HAP-1 (cell line): ENCODE results near the gene ZDHHC24.

Source experiments
- DNase-seq, 2 experiments: peaks; one replicate each; pipeline ENCODE4 v3.0.0-alpha.2; 2016 to 2020; ENCODE audit warnings: low spot score in 2 of 2
- H3K27me3 ChIP-seq: fragments of 250-450 bp; sonication (Bioruptor Pico); 2 replicates; pipeline ENCODE4 v1.5.1; 2020; ENCODE audit warnings: low read depth, mild to moderate bottlenecking, moderate library complexity
- H3K36me3 ChIP-seq: fragments of 250-450 bp; sonication (Bioruptor Pico); replicated peaks from 2 replicates; pipeline ENCODE4 v1.5.1; 2020; ENCODE audit warnings: mild to moderate bottlenecking
- H3K4me1 ChIP-seq: fragments of 250-450 bp; sonication (Bioruptor Pico); 2 replicates; pipeline ENCODE4 v1.5.1; 2020; ENCODE audit warnings: mild to moderate bottlenecking
- H3K4me3 ChIP-seq: fragments of 250-450 bp; sonication (Bioruptor Pico); 2 replicates; pipeline ENCODE4 v1.5.1; 2020; ENCODE audit warnings: mild to moderate bottlenecking, moderate library complexity
- H3K9me3 ChIP-seq: fragments of 250-450 bp; sonication (Bioruptor Pico); 2 replicates; pipeline ENCODE4 v1.5.1; 2020; ENCODE audit warnings: mild to moderate bottlenecking, moderate library complexity
- in situ Hi-C: fragments of 300-500 bp; cut with MboI; formaldehyde crosslinking; loops from 3 replicates; pipeline ENCODE4 v1.14.3; 2020; ENCODE audit warnings: low sequenced_read_pairs, inconsistent platforms, mixed read lengths

Gene ZDHHC24

DNA sequence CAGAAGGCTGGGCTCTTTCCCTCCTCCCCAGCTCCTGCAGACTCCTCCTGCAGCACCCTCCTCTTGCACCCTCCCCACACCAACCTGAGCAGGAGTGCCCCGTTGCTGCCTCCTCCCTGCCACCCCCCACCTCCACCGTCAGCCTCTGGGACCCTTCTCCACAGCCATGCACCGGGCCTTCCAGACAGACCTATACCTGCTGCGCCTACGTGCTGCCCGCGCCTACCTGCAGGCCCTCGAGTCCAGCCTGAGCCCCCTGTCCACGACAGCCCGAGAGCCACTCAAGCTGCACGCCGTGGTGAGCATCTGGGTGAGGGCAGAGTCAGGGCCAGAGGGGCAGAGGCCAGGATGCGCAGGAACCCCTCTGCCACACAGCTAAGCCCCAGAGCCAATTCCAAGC lies 16.2 kb downstream of the ZDHHC24 start:
- Histone ChIP-seq H3K4me3 (no peak overlapping the region), H3K27me3 (no peaks in the 10 kb centered on the region), H3K36me3 (peaks cover 5% of the 10 kb centered on the region; the same call in 1 of the 2 replicates), H3K4me1 (no peaks in the 10 kb centered on the region), H3K9me3 (no peaks in the 10 kb centered on the region)
- DNase-seq, result no peak
- in situ Hi-C loops, result no loop called here

DNA sequence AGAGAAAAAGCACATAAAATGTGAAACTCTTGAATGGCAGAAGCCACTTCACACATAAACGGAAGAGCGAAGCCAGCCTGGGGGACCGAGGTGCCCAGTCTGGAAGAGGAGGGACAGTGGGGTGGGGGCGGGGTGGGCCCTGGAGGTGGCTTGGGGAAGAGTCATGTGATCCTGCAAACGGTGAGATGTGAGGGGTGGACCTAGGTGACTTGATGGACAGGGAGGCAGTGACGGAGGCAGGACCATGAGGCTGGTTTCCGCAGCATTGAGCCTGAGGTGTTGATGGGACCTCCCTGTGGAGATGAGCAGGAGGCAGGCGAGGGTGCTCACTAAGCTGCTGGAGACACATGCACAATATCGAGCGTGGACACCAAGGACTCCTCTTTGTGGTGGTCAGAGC lies 16.8 kb downstream of the ZDHHC24 start:
- DNase-seq, result no peak
- Histone ChIP-seq H3K27me3 (no peaks in the 10 kb centered on the region), H3K4me1 (no peaks in the 10 kb centered on the region), H3K36me3 (peaks cover 5% of the 10 kb centered on the region; the same call in 1 of the 2 replicates), H3K4me3 (no peak overlapping the region), H3K9me3 (no peaks in the 10 kb centered on the region)
- in situ Hi-C loops, result no loop called here

DNA sequence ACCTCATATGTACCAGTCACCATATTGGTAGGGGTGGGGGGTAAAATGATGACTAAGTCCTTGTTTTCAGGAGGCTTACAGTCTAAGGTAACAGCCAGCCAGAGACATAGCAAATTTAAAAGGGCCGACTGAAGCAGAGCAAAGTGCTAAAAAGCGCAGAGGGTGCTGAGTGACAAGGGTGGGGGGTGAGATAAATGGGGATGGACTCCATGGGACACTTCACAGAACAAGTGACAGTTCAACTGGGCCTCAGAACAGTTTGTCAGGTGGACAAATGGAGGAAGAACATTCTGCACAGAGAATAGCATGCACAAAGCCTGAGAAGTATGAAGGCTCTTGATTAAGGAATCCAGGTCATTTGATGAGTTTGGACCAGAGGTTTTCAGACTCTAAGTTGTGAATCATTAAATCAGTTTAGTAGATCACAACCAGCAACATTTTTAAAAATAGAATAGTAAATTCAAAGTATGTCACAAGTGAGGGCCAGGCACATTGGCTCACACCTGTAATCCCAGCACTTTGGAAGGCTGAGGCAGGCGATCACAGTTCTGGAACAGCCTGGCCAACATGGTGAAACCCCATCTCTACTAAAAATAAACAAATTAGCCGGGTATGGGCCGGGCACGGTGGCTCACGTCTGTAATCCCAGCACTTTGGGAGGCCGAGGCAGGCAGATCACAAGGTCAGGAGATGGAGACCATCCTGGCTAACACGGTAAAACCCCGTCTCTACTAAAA lies 21.4 kb downstream of the ZDHHC24 start:
- H3K4me3 ChIP-seq, result no peak overlapping the region
- H3K27me3 ChIP-seq, result no peaks in the 10 kb centered on the region
- peaks cover 36% of the 10 kb centered on the region for H3K36me3 ChIP-seq
- no peaks in the 10 kb centered on the region for H3K9me3 ChIP-seq
- no peaks in the 10 kb centered on the region for H3K4me1 ChIP-seq
- in situ Hi-C loops, result no loop called here
- no peak for DNase-seq

DNA sequence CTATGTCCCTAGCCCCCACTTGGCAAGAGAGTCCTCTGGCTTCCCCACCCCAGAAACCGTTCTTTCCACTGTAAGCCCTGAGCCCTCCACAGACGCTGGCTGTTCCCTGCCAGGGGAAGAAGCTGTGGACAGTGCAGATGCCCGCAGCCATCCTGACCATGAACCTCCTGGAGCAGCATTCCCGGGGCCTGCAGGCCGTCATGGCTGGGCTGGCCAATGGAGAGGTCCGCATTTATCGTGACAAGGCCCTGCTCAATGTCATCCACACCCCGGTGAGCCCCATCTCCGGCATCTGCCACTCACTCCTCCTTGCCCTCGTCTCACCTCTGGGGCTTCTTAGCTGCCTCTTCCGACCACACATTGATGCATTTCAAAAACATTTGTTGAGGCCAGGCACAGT lies 22.2 kb downstream of the ZDHHC24 start:
- in situ Hi-C loops, result no loop called here

DNA sequence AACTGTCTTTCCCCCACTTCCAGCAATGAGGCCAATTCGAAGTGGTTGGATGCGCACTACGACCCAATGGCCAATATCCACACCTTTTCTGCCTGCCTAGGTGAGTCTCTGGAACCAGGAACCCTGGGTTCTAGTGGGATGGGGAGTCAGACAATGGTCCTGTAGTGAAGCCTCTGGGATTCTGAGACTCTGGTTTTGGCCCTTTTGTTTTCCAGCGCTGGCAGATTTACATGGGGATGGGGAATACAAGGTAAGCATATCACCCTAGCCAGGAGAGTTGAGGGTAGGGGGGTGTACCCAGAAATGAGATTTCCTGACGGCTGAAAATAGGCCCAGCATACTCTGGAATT lies 34.9 kb downstream of the ZDHHC24 start:
- Histone ChIP-seq H3K27me3 (no peaks in the 10 kb centered on the region), H3K36me3 (peaks cover 8% of the 10 kb centered on the region; the same call in 1 of the 2 replicates), H3K9me3 (no peaks in the 10 kb centered on the region), H3K4me3 (peak overlapping the region; percentile 63), H3K4me1 (peaks cover 4% of the 10 kb centered on the region)
- no peak for DNase-seq
- in situ Hi-C loops, result no loop called here

More for the DNA sequence above, 22.2 kb downstream of the ZDHHC24 start:
- Histone ChIP-seq H3K9me3 (no peaks in the 10 kb centered on the region), H3K4me3 (no peak overlapping the region), H3K4me1 (no peaks in the 10 kb centered on the region), H3K36me3 (peaks cover 36% of the 10 kb centered on the region), H3K27me3 (no peaks in the 10 kb centered on the region)
- DNase-seq, result no peak

DNA sequence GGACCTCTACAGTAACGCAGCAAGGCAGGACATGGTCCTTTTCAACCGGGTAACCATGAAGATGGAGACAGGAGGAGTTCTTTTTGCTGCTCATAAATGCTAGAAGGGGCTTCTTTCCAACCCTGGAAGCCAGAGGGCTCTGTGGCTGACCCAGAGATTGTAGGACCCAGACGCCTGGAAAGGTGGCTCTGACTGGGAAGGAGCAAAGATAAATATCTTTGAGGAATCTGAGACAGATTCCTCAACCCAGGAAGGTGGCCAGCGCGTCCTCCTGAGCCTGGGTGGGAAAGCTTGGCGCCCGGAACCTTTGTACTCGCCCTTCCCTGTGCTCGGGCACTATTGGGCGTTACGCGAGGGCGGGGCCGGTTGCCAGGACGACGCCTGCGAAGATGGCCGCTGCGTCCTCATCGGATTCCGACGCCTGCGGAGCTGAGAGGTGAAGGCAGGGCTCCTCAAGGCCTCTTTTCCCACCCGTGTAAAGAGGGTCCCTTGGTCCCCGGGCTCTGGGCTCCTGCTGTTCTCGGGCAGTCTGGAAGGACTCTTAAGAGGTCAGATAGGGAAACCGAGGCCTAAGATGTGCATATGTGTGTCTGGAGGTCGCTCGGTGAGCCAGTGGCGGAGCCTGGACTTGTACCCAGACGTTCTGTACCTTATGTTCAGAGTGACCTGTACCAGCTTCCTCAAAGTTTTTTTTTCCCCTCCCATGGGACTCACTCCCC lies 35.4 kb downstream of the ZDHHC24 start, which contains the start of gene BBS1:
BBS1 (plus strand) TSS at position 365 of the 719 bp plus-strand sequence; CDS start at position 390, 25 bp downstream.
- no peaks in the 10 kb centered on the region for H3K27me3 ChIP-seq
- peak; percentile 63 to 94 for DNase-seq
- peaks cover 4% of the 10 kb centered on the region for H3K4me1 ChIP-seq
- peak within 1 kb of the TSS; percentile 63 for H3K4me3 ChIP-seq
- no peaks in the 10 kb centered on the region for H3K9me3 ChIP-seq
- peaks cover 4% of the 10 kb centered on the region; the same call in 1 of the 2 replicates for H3K36me3 ChIP-seq
- in situ Hi-C loops, result no loop called here

DNA sequence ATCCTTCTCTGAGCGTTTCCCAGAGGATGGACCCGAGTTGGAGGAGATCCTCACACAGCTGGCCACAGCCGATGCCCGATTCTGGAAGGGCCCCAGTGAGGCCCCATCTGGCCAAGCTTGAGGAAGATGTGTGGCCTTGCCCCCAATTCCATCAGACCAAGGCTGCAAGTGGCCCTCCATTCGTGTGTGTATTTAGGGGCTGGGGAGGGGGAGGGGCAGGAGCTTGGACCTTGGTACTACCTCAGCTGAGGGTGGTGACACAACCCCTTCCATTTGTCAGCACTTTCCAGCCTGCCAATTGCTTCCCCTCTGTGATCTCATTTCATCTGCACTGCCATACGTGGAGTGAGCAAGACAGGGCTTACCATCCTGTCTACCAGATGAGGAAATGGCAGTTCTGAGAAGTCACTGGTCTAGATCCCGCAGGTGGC lies 36.7 kb downstream of the ZDHHC24 start:
- Histone ChIP-seq H3K36me3 (peaks cover 4% of the 10 kb centered on the region; the same call in 1 of the 2 replicates), H3K27me3 (no peaks in the 10 kb centered on the region), H3K9me3 (no peaks in the 10 kb centered on the region), H3K4me1 (peaks cover 4% of the 10 kb centered on the region), H3K4me3 (no peak overlapping the region)
- in situ Hi-C loops, result no loop called here
- DNase-seq, result no peak

DNA sequence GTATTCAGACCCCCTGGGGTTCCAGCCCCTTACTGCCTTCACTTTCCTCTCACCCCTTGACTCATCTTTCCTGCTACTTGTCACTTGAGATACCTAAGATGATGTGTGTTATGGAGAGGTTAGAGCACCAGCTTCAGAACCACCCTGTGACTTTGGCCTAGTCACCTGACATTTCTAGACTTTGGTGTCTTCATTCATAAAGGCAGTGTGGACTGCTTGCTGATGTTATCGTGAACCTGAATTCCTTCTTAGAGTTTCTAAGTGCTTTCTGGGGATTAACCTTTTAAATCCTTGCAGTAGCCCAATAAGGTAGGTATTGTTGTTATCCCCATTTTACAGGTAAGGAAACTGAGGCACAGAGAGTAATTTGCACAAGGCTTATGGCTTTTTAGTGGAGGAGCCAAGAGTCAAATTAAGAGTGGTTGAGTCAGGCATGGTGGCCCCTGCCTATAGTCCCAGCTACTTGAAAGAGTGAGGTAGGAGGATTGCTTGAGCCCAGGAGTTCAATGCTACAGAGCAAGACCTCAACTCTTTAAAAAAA lies 40.5 kb downstream of the ZDHHC24 start:
- in situ Hi-C loops, result no loop called here
- Histone ChIP-seq H3K4me1 (no peaks in the 10 kb centered on the region), H3K36me3 (peaks cover 4% of the 10 kb centered on the region; the same call in 1 of the 2 replicates)

DNA sequence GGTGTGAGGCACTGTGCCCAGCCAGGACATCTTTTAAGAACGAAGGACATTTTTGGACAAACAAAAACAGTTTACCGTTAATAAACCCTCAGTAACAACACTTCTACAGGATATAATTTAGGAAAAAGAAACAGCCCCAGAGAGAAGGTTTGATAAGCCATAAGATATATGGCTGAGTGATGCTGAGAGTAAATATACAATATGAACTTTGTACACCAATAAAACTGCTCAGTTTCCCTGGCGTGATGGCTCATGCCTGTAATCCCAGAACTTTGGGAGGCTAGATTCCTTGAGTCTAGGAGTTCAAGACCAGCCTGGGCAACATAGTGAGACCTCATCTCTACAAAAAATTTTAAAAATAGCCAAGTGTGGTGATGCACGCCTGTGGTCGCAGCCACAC lies 47.3 kb downstream of the ZDHHC24 start:
- in situ Hi-C loops, result no loop called here
- Histone ChIP-seq H3K27me3 (no peaks in the 10 kb centered on the region), H3K36me3 (peaks cover 8% of the 10 kb centered on the region; the same call in 1 of the 2 replicates), H3K4me3 (no peak overlapping the region), H3K4me1 (no peaks in the 10 kb centered on the region), H3K9me3 (no peaks in the 10 kb centered on the region)
- no peak for DNase-seq

More for the DNA sequence above, 40.5 kb downstream of the ZDHHC24 start:
- no peak for DNase-seq
- no peaks in the 10 kb centered on the region for H3K27me3 ChIP-seq
- no peak overlapping the region for H3K4me3 ChIP-seq
- H3K9me3 ChIP-seq, result no peaks in the 10 kb centered on the region

DNA sequence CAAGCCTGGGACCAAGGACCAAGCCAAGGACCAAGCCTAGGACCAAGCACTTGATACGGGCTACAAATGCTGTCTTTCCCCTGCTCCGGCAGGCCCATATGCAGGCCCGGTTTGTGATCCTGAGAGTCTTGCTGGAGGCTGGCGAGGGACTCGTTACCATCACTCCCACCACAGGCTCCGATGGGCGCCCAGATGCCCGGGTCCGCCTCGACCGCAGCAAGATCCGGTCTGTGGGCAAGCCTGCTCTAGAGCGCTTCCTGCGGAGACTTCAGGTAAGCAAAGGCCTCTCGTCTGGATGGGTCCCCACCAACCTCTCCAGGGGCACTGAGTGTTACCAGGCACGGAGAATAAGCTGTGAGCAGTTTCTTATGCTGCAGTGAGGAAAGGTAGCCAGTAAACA lies 48.6 kb downstream of the ZDHHC24 start:
- H3K36me3 ChIP-seq, result peaks cover 14% of the 10 kb centered on the region; the same call in 1 of the 2 replicates

DNA sequence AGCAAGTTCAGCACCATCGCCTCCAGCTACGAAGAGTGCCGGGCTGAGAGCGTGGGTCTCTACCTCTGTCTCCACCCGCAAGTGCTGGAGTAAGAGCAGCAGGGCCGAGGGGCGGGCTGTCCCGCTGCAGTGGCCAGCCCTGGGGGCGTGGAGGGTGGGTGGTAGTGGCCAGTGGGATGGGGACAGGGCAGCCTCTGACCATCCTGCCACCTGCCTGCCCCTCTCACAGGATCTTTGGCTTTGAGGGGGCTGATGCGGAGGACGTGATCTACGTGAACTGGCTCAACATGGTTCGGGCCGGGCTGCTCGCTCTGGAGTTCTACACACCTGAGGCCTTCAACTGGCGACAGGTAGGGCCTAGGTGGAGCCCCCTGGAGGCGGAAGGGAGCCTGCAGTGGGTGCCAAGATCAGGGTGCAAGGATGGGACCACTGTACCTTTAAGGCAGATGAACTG lies 50.4 kb downstream of the ZDHHC24 start:
- H3K4me1 ChIP-seq, result no peaks in the 10 kb centered on the region
- no peak overlapping the region for H3K4me3 ChIP-seq
- no peak for DNase-seq
- H3K9me3 ChIP-seq, result no peaks in the 10 kb centered on the region
- peaks cover 14% of the 10 kb centered on the region; the same call in 1 of the 2 replicates for H3K36me3 ChIP-seq
- in situ Hi-C loops, result no loop called here
- H3K27me3 ChIP-seq, result no peaks in the 10 kb centered on the region

More for the DNA sequence above, 48.6 kb downstream of the ZDHHC24 start:
- Histone ChIP-seq H3K9me3 (no peaks in the 10 kb centered on the region), H3K4me1 (no peaks in the 10 kb centered on the region), H3K27me3 (no peaks in the 10 kb centered on the region), H3K4me3 (no peak overlapping the region)
- DNase-seq, result no peak
- in situ Hi-C loops, result no loop called here

DNA sequence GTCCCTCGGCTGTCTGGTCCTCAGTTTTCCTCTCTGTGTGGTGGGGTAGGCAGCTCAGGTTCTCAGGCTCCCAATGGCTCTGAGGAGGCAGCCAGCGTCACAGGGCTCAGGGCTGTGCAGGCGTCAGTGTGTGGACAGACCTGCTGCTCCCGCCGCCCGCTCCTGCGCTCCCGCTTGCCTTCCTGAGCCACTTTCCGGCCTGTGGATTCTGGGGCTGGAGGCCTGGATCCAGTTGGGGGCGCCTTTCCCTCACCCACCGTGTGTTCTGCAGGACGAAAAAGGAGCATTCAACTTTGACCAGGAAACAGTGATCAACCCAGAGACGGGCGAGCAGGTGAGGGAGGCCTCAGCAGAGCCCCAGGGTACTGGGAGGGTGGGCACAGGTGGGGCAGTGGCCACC lies 50.9 kb downstream of the ZDHHC24 start:
- DNase-seq, result no peak
- Histone ChIP-seq H3K4me3 (no peak overlapping the region), H3K4me1 (no peaks in the 10 kb centered on the region), H3K27me3 (no peaks in the 10 kb centered on the region), H3K9me3 (no peaks in the 10 kb centered on the region), H3K36me3 (peaks cover 14% of the 10 kb centered on the region; the same call in 1 of the 2 replicates)
- in situ Hi-C loops, result no loop called here

DNA sequence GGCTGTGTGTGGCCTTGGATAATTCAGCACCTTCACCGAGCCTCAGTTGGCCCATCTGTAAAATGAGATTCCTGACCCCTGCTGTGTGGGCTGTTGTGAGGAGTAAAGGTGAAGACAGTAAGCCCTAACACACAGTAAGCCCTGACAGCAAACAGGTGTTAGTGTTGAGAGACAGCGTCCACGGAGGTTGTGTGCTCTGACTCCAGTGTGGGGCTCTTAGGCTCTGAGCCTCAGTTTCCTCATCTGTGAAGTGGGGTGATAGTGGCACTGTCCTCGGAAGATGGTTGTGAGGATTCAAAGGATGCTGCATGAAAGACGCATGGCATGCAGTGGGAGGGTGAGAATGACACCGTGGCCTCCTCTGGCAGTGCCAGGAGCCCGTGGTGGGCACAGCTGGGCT lies 51.4 kb downstream of the ZDHHC24 start:
- H3K4me1 ChIP-seq, result no peaks in the 10 kb centered on the region
- H3K27me3 ChIP-seq, result no peaks in the 10 kb centered on the region
- no peak overlapping the region for H3K4me3 ChIP-seq
- in situ Hi-C loops, result no loop called here
- no peaks in the 10 kb centered on the region for H3K9me3 ChIP-seq
- DNase-seq, result no peak
- H3K36me3 ChIP-seq, result peaks cover 14% of the 10 kb centered on the region; the same call in 1 of the 2 replicates

DNA sequence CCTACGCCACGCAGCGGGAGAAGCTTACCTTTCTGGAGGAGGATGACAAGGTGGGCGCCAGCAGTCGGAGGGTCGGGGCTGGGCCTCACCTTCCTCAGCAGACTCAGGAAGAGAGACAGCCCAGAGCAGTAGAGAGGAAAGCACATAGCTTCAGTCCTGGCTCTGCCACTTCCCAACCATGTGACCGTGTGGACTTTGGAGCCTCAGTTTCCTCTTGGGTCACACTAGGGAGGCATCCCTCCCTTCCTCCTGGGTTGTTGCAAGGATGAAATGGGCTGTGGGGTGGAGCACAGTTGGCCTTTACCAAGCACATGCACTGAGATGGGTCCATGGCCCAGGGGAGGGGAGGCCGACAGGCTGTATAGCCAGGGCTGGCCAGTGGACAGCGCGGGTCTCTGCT lies 52.7 kb downstream of the ZDHHC24 start:
- Histone ChIP-seq H3K27me3 (no peaks in the 10 kb centered on the region), H3K36me3 (peaks cover 9% of the 10 kb centered on the region; the same call in 1 of the 2 replicates), H3K4me1 (no peaks in the 10 kb centered on the region), H3K9me3 (no peaks in the 10 kb centered on the region), H3K4me3 (no peak overlapping the region)
- in situ Hi-C loops, result no loop called here
- DNase-seq, result no peak
